GM12878 (cell line): ENCODE data around the gene SLCO4C1. TPM values are rescaled to one million over a fixed set of nuclear protein-coding genes. Genes with fewer than 3 reads are reported as not detected.
A peak's percentile ranks its signal among the peaks of the same experiment; 100 is the strongest.

Experiments
- ATAC-seq: fragments of 200-7000 bp; cut with Tn5 transposase; 3 replicates; pipeline ENCODE4 v1.9.1; 2020; ENCODE audit warnings: mild to moderate bottlenecking, moderate library complexity
- BruUV-seq: library from RNA; stranded (reverse); fragments of 400-500 nt; replicated peaks from 2 replicates; lab custom pipeline; 2021; lab: Mats Ljungman, UMichigan
- CTCF ChIA-PET: fragments of 300-600 bp; sonication (Branson Sonifier 250); formaldehyde crosslinking; extraction: SDS; loops from one replicate; lab custom pipeline; 2021; ENCODE audit warnings: inconsistent platforms; lab: Yijun Ruan, JAX
- POLR2A ChIA-PET: fragments of 350-600 bp; formaldehyde crosslinking; extraction: SDS; loops from one replicate; lab custom pipeline; 2021; ENCODE audit warnings: inconsistent platforms; lab: Charles Lee
- RAD21 ChIA-PET: fragments of 300-600 bp; sonication (Branson Sonifier 250); formaldehyde crosslinking; loops from one replicate; lab custom pipeline; 2023; ENCODE audit warnings: antibody characterized with exemption; ENCODE audit not compliant: unreplicated experiment; lab: Charles Lee
- SMC1A ChIA-PET: fragments of 300-600 bp; sonication (Branson Sonifier 250); formaldehyde crosslinking; loops from one replicate; lab custom pipeline; 2023; ENCODE audit not compliant: unreplicated experiment, uncharacterized antibody; lab: Charles Lee
- DNase-seq: peaks from one replicate; pipeline ENCODE4 v3.0.0-alpha.2; 2011; ENCODE audit warnings: low read depth, low spot score
- FAIRE-seq: peaks from 3 replicates; lab custom pipeline; 2011; peaks lifted over from hg19 to GRCh38; lab: Jason Lieb, UNC
- H2AFZ ChIP-seq: 2 replicates; pipeline ENCODE4 v1.6.0; 2011; ENCODE audit warnings: low read depth, low read length, control low read depth; ENCODE audit not compliant: control insufficient read depth
- H3K27ac ChIP-seq: 2 replicates; pipeline ENCODE4 v1.5.1; 2011; ENCODE audit warnings: control low read depth; ENCODE audit not compliant: control insufficient read depth, insufficient read depth
- H3K27me3 ChIP-seq, 2 experiments: replicated peaks in 1 of 2; 2 replicates each; pipeline versions ENCODE4 v1.6.0 to v1.6.1; 2011; ENCODE audit warnings: low read length in 1 of 2; ENCODE audit not compliant: control insufficient read depth in 2 of 2, insufficient read depth in 2 of 2
- H3K36me3 ChIP-seq, 2 experiments: 2 replicates each; pipeline ENCODE4 v1.5.1; 2011; ENCODE audit warnings: low read length in 1 of 2; ENCODE audit not compliant: control insufficient read depth in 2 of 2, insufficient read depth in 2 of 2
- H3K4me1 ChIP-seq: 2 replicates; pipeline ENCODE4 v1.6.1; 2011; ENCODE audit warnings: mild to moderate bottlenecking, low read length, moderate library complexity, mixed read lengths; ENCODE audit not compliant: control insufficient read depth, insufficient read depth
- H3K4me2 ChIP-seq: 2 replicates; pipeline ENCODE4 v1.6.0; 2011; ENCODE audit warnings: control low read depth; ENCODE audit not compliant: control insufficient read depth, insufficient read depth
- H3K4me3 ChIP-seq: fragments of 200-600 bp; sonication (generic); 2 replicates; pipeline ENCODE4 v1.5.1; 2016
- H3K79me2 ChIP-seq: 2 replicates; pipeline ENCODE4 v1.6.0; 2011; ENCODE audit warnings: low read length; ENCODE audit not compliant: control insufficient read depth, insufficient read depth
- H3K9ac ChIP-seq: 2 replicates; pipeline ENCODE4 v1.8.0; 2011; ENCODE audit warnings: low read length, control low read depth, mixed read lengths; ENCODE audit not compliant: control insufficient read depth, insufficient read depth
- H3K9me3 ChIP-seq: replicated peaks from 3 replicates; pipeline ENCODE4 v1.5.1; 2011; ENCODE audit warnings: mild to moderate bottlenecking, low read length; ENCODE audit not compliant: control insufficient read depth, insufficient read depth
- H4K20me1 ChIP-seq: 2 replicates; pipeline ENCODE4 v1.6.0; 2011; ENCODE audit not compliant: control insufficient read depth, insufficient read depth
- BHLHE40 ChIP-seq, 2 experiments: fragments of 450-650 bp in 1 of 2; IDR thresholded peaks; 2 replicates each; pipeline ENCODE4 v1.6.1; 2011 to 2017; ENCODE audit warnings: low read depth in 2 of 2, borderline replicate concordance in 1 of 2, improper control_type of control experiment in 1 of 2, low read length in 1 of 2, mild to moderate bottlenecking in 1 of 2
- BMI1 ChIP-seq: fragments of 450-650 bp; IDR thresholded peaks from 2 replicates; pipeline ENCODE4 v1.6.1; 2016; ENCODE audit warnings: mild to moderate bottlenecking, moderate library complexity, borderline replicate concordance
- CTCF ChIP-seq, 3 experiments: IDR thresholded peaks in 2 of 3; conservative IDR thresholded peaks in 1 of 3; 2 replicates each; pipeline ENCODE4 v1.5.1; 2011; ENCODE audit warnings: low read depth in 3 of 3, low read length in 3 of 3, mild to moderate bottlenecking in 3 of 3, control low read depth in 2 of 3, moderate library complexity in 2 of 3, inconsistent platforms in 1 of 3, mixed read lengths in 1 of 3; ENCODE audit not compliant: control insufficient read depth in 2 of 3, insufficient read depth in 1 of 3; ENCODE audit errors: extremely low read depth in 1 of 3
- E2F8 ChIP-seq: fragments of 450-650 bp; IDR thresholded peaks from 2 replicates; pipeline ENCODE4 v1.6.1; 2018; ENCODE audit warnings: mild to moderate bottlenecking, low read depth, moderate library complexity; ENCODE audit not compliant: partially characterized antibody
- ESRRA ChIP-seq: IDR thresholded peaks from 2 replicates; pipeline ENCODE4 v1.6.1; 2012; ENCODE audit warnings: mild to moderate bottlenecking, low read length, improper control_type of control experiment
- ETV6 ChIP-seq, 2 experiments: fragments of 450-650 bp in 1 of 2; IDR thresholded peaks in 1 of 2; conservative IDR thresholded peaks in 1 of 2; 2 replicates each; pipeline ENCODE4 v1.6.1; 2014; ENCODE audit warnings: antibody characterized with exemption in 1 of 2, borderline replicate concordance in 1 of 2, low read depth in 1 of 2, mild to moderate bottlenecking in 1 of 2, moderate library complexity in 1 of 2
- GABPA ChIP-seq: IDR thresholded peaks from 2 replicates; pipeline ENCODE4 v1.6.1; 2014; ENCODE audit warnings: antibody characterized with exemption, low read depth, mild to moderate bottlenecking, inconsistent platforms
- IKZF2 ChIP-seq, 2 experiments: fragments of 450-650 bp; IDR thresholded peaks; 2 replicates each; pipeline ENCODE4 v1.6.1; 2017; ENCODE audit warnings: mild to moderate bottlenecking in 2 of 2, moderate library complexity in 2 of 2
- JUND ChIP-seq: IDR thresholded peaks from 2 replicates; pipeline ENCODE4 v1.6.1; 2012; ENCODE audit warnings: low read depth, mild to moderate bottlenecking, low read length, improper control_type of control experiment, moderate library complexity
- NBN ChIP-seq: fragments of 450-650 bp; IDR thresholded peaks from 2 replicates; pipeline ENCODE4 v1.6.1; 2016
- NFIC ChIP-seq: IDR thresholded peaks from 2 replicates; pipeline ENCODE4 v1.6.1; 2012; ENCODE audit warnings: low read depth, mild to moderate bottlenecking, inconsistent platforms, low read length, moderate library complexity
- POU2F2 ChIP-seq: IDR thresholded peaks from 3 replicates; pipeline ENCODE4 v1.6.1; 2011; ENCODE audit warnings: low read depth, mild to moderate bottlenecking, low read length, borderline replicate concordance
- SMAD5 ChIP-seq: IDR thresholded peaks from 2 replicates; pipeline ENCODE4 v1.6.1; 2016; ENCODE audit warnings: antibody characterized with exemption, low read depth
- TAF1 ChIP-seq: IDR thresholded peaks from 2 replicates; pipeline ENCODE4 v1.6.1; 2011; ENCODE audit warnings: mild to moderate bottlenecking, low read depth, low read length, borderline replicate concordance
- in situ Hi-C: fragments of 300-500 bp; cut with MboI; formaldehyde crosslinking; loops from 9 replicates; pipeline ENCODE4 v1.14.3; 2018; ENCODE audit warnings: mixed read lengths
- intact Hi-C: fragments of 100-400 bp; cut with micrococcal nuclease; formaldehyde crosslinking; loops from one replicate; pipeline ENCODE4 v1.14.2; 2022; ENCODE audit not compliant: unreplicated experiment
- polyA plus RNA-seq, 11 experiments: library from polyadenylated mRNA; depleted of rRNA in 4 of 11; unstranded in 6 of 11; stranded (reverse) in 5 of 11; fragments of >200 nt; fragmentation: Nextera tagmentation in 4 of 11; fragmentation: Illumina TruSeq in 1 of 11; extraction: Ambion mirVana in 4 of 11; extraction: Trizol in 1 of 11; gene quantifications; 1 replicate in 1 of 11; 2 replicates in 10 of 11; pipeline versions ENCODE4 v1.2.1 to v1.2.3, GENCODE V29; 2011 to 2016; ENCODE audit warnings: inconsistent platforms in 2 of 11, missing spikeins in 2 of 11, low read depth in 1 of 11
- total RNA-seq, 4 experiments: library from RNA; depleted of rRNA in 3 of 4; stranded (reverse); fragments of >200 nt in 3 of 4; fragmentation: Illumina TruSeq in 1 of 4; extraction: Trizol in 1 of 4; gene quantifications; 2 replicates each; pipeline versions ENCODE4 v1.2.1 to v1.2.3, GENCODE V29; 2013 to 2021
- TF ChIP-seq, protein P1 (sequence below): fragments of 450-650 bp; IDR thresholded peaks from 2 replicates; pipeline ENCODE4 v1.6.1; 2016; ENCODE audit warnings: mild to moderate bottlenecking, moderate library complexity, borderline replicate concordance
- TF ChIP-seq, protein P2 (sequence below): IDR thresholded peaks from 2 replicates; pipeline ENCODE4 v1.6.1; 2012; ENCODE audit warnings: low read depth, low read length, improper control_type of control experiment

Gene SLCO4C1
- total and polyA plus RNA-seq, 10 of the 15 experiments (the other 5 are each of a cell fraction or from before 2014, with no cell fraction given), result 0.12 to 3.9 (median 0.83) TPM

DNA sequence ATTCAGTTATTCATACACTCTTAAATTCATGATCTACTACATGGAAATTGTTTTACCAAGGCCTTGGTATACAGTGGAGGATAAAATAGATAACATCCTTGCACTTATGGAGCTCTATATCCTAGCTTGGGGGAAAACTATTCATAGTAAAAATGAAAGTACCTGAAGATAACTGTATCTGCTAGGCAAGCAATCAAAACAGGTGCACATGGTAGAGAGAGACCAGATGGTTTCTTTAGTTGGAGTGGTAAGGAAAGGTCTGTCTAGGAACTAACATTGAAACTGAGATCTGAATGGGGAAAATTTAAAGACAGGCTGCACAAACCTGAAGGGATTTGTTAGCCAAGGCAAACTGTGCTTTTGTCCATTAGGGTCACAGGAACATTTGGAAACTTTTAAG, 11.1 kb upstream of the SLCO4C1 start:
- FAIRE-seq, result no peak

More for the DNA sequence above, 11.1 kb upstream of the SLCO4C1 start:
- Histone ChIP-seq H4K20me1 (no peaks in the 10 kb centered on the region), H3K36me3 (no peaks in the 10 kb centered on the region), H3K9me3 (no peaks in the 10 kb centered on the region), H3K27me3 (no peaks in the 10 kb centered on the region; a peak in 1 of 4 replicates), H3K9ac (no peak overlapping the region), H3K4me1 (no peaks in the 10 kb centered on the region), H2AFZ (no peak overlapping the region), H3K79me2 (no peaks in the 10 kb centered on the region), H3K4me2 (no peak overlapping the region), H3K4me3 (no peak overlapping the region), H3K27ac (no peak overlapping the region)
- intact Hi-C loops (no loop called here), in situ Hi-C loops (no loop called here)
- ChIA-PET SMC1A (no interaction called here), RAD21 (no interaction called here), POLR2A (no interaction called here), CTCF (no interaction called here)
- DNase-seq (no peak), ATAC-seq (peak; percentile 53)
- TF ChIP-seq TAF1 (no peak), GABPA (no peak), ESRRA (no peak), JUND (no peak), BMI1 (no peak), POU2F2 (no peak), IKZF2 (IDR thresholded peaks at IDR 0.05) (no peak), E2F8 (no peak), NFIC (no peak), NBN (no peak), SMAD5 (no peak), ETV6 (conservative IDR thresholded peaks at IDR 0.05 in 1 of 2, IDR thresholded peaks at IDR 0.05 in 1 of 2; ENCODE audit: borderline replicate concordance in 1 of 2, low read depth in 1 of 2) (no peak), BHLHE40 (IDR thresholded peaks at IDR 0.05; ENCODE audit: borderline replicate concordance in 1 of 2, low read depth in 2 of 2, low read length in 1 of 2) (no peak), CTCF (IDR thresholded peaks at IDR 0.05 in 2 of 3, conservative IDR thresholded peaks at IDR 0.05 in 1 of 3; ENCODE audit: control insufficient read depth in 2 of 3, extremely low read depth in 1 of 3, insufficient read depth in 1 of 3, low read depth in 3 of 3, low read length in 3 of 3) (no peak)
- TF ChIP-seq, protein P1, sequence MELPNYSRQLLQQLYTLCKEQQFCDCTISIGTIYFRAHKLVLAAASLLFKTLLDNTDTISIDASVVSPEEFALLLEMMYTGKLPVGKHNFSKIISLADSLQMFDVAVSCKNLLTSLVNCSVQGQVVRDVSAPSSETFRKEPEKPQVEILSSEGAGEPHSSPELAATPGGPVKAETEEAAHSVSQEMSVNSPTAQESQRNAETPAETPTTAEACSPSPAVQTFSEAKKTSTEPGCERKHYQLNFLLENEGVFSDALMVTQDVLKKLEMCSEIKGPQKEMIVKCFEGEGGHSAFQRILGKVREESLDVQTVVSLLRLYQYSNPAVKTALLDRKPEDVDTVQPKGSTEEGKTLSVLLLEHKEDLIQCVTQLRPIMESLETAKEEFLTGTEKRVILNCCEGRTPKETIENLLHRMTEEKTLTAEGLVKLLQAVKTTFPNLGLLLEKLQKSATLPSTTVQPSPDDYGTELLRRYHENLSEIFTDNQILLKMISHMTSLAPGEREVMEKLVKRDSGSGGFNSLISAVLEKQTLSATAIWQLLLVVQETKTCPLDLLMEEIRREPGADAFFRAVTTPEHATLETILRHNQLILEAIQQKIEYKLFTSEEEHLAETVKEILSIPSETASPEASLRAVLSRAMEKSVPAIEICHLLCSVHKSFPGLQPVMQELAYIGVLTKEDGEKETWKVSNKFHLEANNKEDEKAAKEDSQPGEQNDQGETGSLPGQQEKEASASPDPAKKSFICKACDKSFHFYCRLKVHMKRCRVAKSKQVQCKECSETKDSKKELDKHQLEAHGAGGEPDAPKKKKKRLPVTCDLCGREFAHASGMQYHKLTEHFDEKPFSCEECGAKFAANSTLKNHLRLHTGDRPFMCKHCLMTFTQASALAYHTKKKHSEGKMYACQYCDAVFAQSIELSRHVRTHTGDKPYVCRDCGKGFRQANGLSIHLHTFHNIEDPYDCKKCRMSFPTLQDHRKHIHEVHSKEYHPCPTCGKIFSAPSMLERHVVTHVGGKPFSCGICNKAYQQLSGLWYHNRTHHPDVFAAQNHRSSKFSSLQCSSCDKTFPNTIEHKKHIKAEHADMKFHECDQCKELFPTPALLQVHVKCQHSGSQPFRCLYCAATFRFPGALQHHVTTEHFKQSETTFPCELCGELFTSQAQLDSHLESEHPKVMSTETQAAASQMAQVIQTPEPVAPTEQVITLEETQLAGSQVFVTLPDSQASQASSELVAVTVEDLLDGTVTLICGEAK, result no peak
- TF ChIP-seq, protein P2, sequence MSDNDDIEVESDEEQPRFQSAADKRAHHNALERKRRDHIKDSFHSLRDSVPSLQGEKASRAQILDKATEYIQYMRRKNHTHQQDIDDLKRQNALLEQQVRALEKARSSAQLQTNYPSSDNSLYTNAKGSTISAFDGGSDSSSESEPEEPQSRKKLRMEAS, result no peak
- no TSS peak for BruUV-seq
